RPMI7951 (cell line): ENCODE data around the gene DDAH1. TPM values are rescaled to one million over a fixed set of nuclear protein-coding genes. Genes with fewer than 3 reads are reported as not detected.
A peak's percentile ranks its signal among the peaks of the same experiment; 100 is the strongest.
"Not testable (repeated sequence)": the region's sequence is repeated elsewhere in the genome, so short reads cannot be mapped to it uniquely, and the experiment has no call there.

Experiments
- DNase-seq: peaks from one replicate; pipeline ENCODE4 v3.0.0-alpha.2; 2012; ENCODE audit warnings: low read depth
- total RNA-seq: library from RNA; depleted of rRNA; stranded (reverse); fragments of >200 nt; shearing (Covaris generic); gene quantifications from 2 replicates; pipeline ENCODE4 v1.2.3, GENCODE V29; 2014

The DDAH1 gene
- total RNA-seq, 1 experiment from 2014 or later: 25.5 TPM

- DNase-seq: peak; percentile 13
Observed at GRCh38 chr1:85359874-85360721, 104.9 kb downstream of the DDAH1 start.

- no peak for DNase-seq
Observed at GRCh38 chr1:85358702-85359438, 106.1 kb downstream of the DDAH1 start.

- no peak for DNase-seq
Observed at GRCh38 chr1:85357817-85358216, 107.1 kb downstream of the DDAH1 start.

GRCh38 chr1:85356130-85356529 lies 108.8 kb downstream of the DDAH1 start:
- DNase-seq: no peak

- DNase-seq: no peak
Observed at GRCh38 chr1:85352055-85352454, 112.9 kb downstream of the DDAH1 start.

GRCh38 chr1:85351202-85351828 lies 113.6 kb downstream of the DDAH1 start:
- no peak for DNase-seq

- peak; percentile 83 for DNase-seq
Observed at GRCh38 chr1:85349224-85349623, 115.7 kb downstream of the DDAH1 start.

- no peak for DNase-seq
Observed at GRCh38 chr1:85347908-85348307, 117.1 kb downstream of the DDAH1 start.

- DNase-seq: not testable (repeated sequence)
Observed at GRCh38 chr1:85347275-85347674, 117.7 kb downstream of the DDAH1 start.

- peak; percentile 50 for DNase-seq
Observed at GRCh38 chr1:85344256-85344694, 120.7 kb downstream of the DDAH1 start.

- peak; percentile 78 for DNase-seq
Observed at GRCh38 chr1:85343612-85344255, 121.2 kb downstream of the DDAH1 start.

- DNase-seq: no peak
Observed at GRCh38 chr1:85343213-85343611, 121.7 kb downstream of the DDAH1 start.

GRCh38 chr1:85342207-85342606 lies 122.8 kb downstream of the DDAH1 start:
- peak; percentile 50 for DNase-seq

GRCh38 chr1:85340427-85340826 lies 124.5 kb downstream of the DDAH1 start:
- DNase-seq: no peak

- DNase-seq: no peak
Observed at GRCh38 chr1:85339656-85340399, 125.1 kb downstream of the DDAH1 start.

- DNase-seq: peak; percentile 75
Observed at GRCh38 chr1:85339089-85339488, 125.9 kb downstream of the DDAH1 start.

GRCh38 chr1:85334962-85335361 lies 130.0 kb downstream of the DDAH1 start:
- peak; percentile 77 for DNase-seq

- DNase-seq: no peak
Observed at GRCh38 chr1:85333186-85333585, 131.8 kb downstream of the DDAH1 start.

GRCh38 chr1:85332575-85332974 lies 132.4 kb downstream of the DDAH1 start:
- no peak for DNase-seq

GRCh38 chr1:85330711-85331290 lies 134.2 kb downstream of the DDAH1 start:
- peak; percentile 99 for DNase-seq

- DNase-seq: peak; percentile 91
Observed at GRCh38 chr1:85330214-85330631, 134.7 kb downstream of the DDAH1 start.
